ENCODE results near the gene DNAJC24.
A peak's percentile ranks its signal among the peaks of the same experiment; 100 is the strongest.

DNAJC24 gene

GRCh38 chr11:31408201-31408600, 38.5 kb downstream of the DNAJC24 start:
- no peak overlapping the region for H3K4me3 ChIP-seq (ENCODE audit: low read depth, low read length)
- DNase-seq (ENCODE audit: low read depth), result no peak

- no peak for DNase-seq (ENCODE audit: low read depth)
- no peak overlapping the region for H3K4me3 ChIP-seq (ENCODE audit: low read depth, low read length)
Observed at GRCh38 chr11:31412946-31413345, 43.3 kb downstream of the DNAJC24 start.

- DNase-seq (ENCODE audit: low read depth), result no peak
- no peak overlapping the region for H3K4me3 ChIP-seq (ENCODE audit: low read depth, low read length)
Observed at GRCh38 chr11:31414338-31414737, 44.7 kb downstream of the DNAJC24 start.

- H3K4me3 ChIP-seq (ENCODE audit: low read depth, low read length), result no peak overlapping the region
- no peak for DNase-seq (ENCODE audit: low read depth)
Observed at GRCh38 chr11:31415435-31415834, 45.8 kb downstream of the DNAJC24 start.

GRCh38 chr11:31417357-31417756, 47.7 kb downstream of the DNAJC24 start:
- no peak overlapping the region for H3K4me3 ChIP-seq (ENCODE audit: low read depth, low read length)
- DNase-seq (ENCODE audit: low read depth), result no peak

- DNase-seq (ENCODE audit: low read depth), result no peak
Observed at GRCh38 chr11:31417816-31418215, 48.2 kb downstream of the DNAJC24 start.

GRCh38 chr11:31419138-31419537, 49.5 kb downstream of the DNAJC24 start:
- no peak for DNase-seq (ENCODE audit: low read depth)
- H3K4me3 ChIP-seq (ENCODE audit: low read depth, low read length), result no peak overlapping the region

More at GRCh38 chr11:31417816-31418215, 48.2 kb downstream of the DNAJC24 start:
- no peak overlapping the region for H3K4me3 ChIP-seq (ENCODE audit: low read depth, low read length)

GRCh38 chr11:31419669-31420068, 50.0 kb downstream of the DNAJC24 start:
- no peak overlapping the region for H3K4me3 ChIP-seq (ENCODE audit: low read depth, low read length)
- DNase-seq (ENCODE audit: low read depth), result no peak

GRCh38 chr11:31421820-31422219, 52.2 kb downstream of the DNAJC24 start:
- no peak for DNase-seq (ENCODE audit: low read depth)
- no peak overlapping the region for H3K4me3 ChIP-seq (ENCODE audit: low read depth, low read length)

- no peak overlapping the region for H3K4me3 ChIP-seq (ENCODE audit: low read depth, low read length)
- DNase-seq (ENCODE audit: low read depth), result no peak
Observed at GRCh38 chr11:31422703-31423102, 53.0 kb downstream of the DNAJC24 start.

GRCh38 chr11:31424652-31425051, 55.0 kb downstream of the DNAJC24 start:
- DNase-seq (ENCODE audit: low read depth), result no peak
- H3K4me3 ChIP-seq (ENCODE audit: low read depth, low read length), result no peak overlapping the region

- no peak for DNase-seq (ENCODE audit: low read depth)
Observed at GRCh38 chr11:31433851-31434250, 64.2 kb downstream of the DNAJC24 start.

GRCh38 chr11:31437742-31438435, 68.2 kb downstream of the DNAJC24 start:
- peak; percentile 17 for DNase-seq (ENCODE audit: low read depth)
- no peak overlapping the region for H3K4me3 ChIP-seq (ENCODE audit: low read depth, low read length)

More at GRCh38 chr11:31433851-31434250, 64.2 kb downstream of the DNAJC24 start:
- H3K4me3 ChIP-seq (ENCODE audit: low read depth, low read length), result no peak overlapping the region

- DNase-seq (ENCODE audit: low read depth), result no peak
- no peak overlapping the region for H3K4me3 ChIP-seq (ENCODE audit: low read depth, low read length)
Observed at GRCh38 chr11:31441296-31441695, 71.6 kb downstream of the DNAJC24 start.

- H3K4me3 ChIP-seq (ENCODE audit: low read depth, low read length), result no peak overlapping the region
- no peak for DNase-seq (ENCODE audit: low read depth)
Observed at GRCh38 chr11:31442086-31442485, 72.4 kb downstream of the DNAJC24 start.

- no peak for DNase-seq (ENCODE audit: low read depth)
- no peak overlapping the region for H3K4me3 ChIP-seq (ENCODE audit: low read depth, low read length)
Observed at GRCh38 chr11:31443802-31444201, 74.1 kb downstream of the DNAJC24 start.

- DNase-seq (ENCODE audit: low read depth), result no peak
- no peak overlapping the region for H3K4me3 ChIP-seq (ENCODE audit: low read depth, low read length)
Observed at GRCh38 chr11:31445621-31446020, 76.0 kb downstream of the DNAJC24 start.

- DNase-seq (ENCODE audit: low read depth), result no peak
- no peak overlapping the region for H3K4me3 ChIP-seq (ENCODE audit: low read depth, low read length)
Observed at GRCh38 chr11:31449040-31449439, 79.4 kb downstream of the DNAJC24 start.

- H3K4me3 ChIP-seq (ENCODE audit: low read depth, low read length), result no peak overlapping the region
- DNase-seq (ENCODE audit: low read depth), result no peak
Observed at GRCh38 chr11:31450841-31451240, 81.2 kb downstream of the DNAJC24 start.

GRCh38 chr11:31455177-31455576, 85.5 kb downstream of the DNAJC24 start:
- H3K4me3 ChIP-seq (ENCODE audit: low read depth, low read length), result no peak overlapping the region
- no peak for DNase-seq (ENCODE audit: low read depth)

- H3K4me3 ChIP-seq (ENCODE audit: low read depth, low read length), result no peak overlapping the region
- no peak for DNase-seq (ENCODE audit: low read depth)
Observed at GRCh38 chr11:31464436-31464835, 94.8 kb downstream of the DNAJC24 start.

- no peak overlapping the region for H3K4me3 ChIP-seq (ENCODE audit: low read depth, low read length)
- DNase-seq (ENCODE audit: low read depth), result no peak
Observed at GRCh38 chr11:31474083-31474482, 104.4 kb downstream of the DNAJC24 start.

All from skeletal muscle cell (primary cell).